Prostate gland (tissue), 2 donors: ENCODE results near the gene PATE1. TPM values are rescaled to one million over a fixed set of nuclear protein-coding genes. Genes with fewer than 3 reads are reported as not detected.

ENCODE experiments used
- DNase-seq: peaks from one replicate; pipeline ENCODE4 v3.0.0-alpha.2; 2019; ENCODE audit warnings: low spot score
- H3K27ac ChIP-seq, 2 donors: fragments of 200-600 bp; sonication (generic); 2 replicates each; pipeline ENCODE4 v1.5.1; 2017 to 2019
- H3K27me3 ChIP-seq: fragments of 200-600 bp; sonication (generic); replicated peaks from 2 replicates; pipeline ENCODE4 v1.5.1; 2019; ENCODE audit not compliant: insufficient read depth
- H3K36me3 ChIP-seq, 2 donors: fragments of 200-600 bp; sonication (generic); 1 replicate in 1 of 2; 2 replicates in 1 of 2; pipeline versions ENCODE4 v1.5.1 to v1.8.1; 2017 to 2019
- H3K4me1 ChIP-seq: fragments of 200-600 bp; sonication (generic); replicated peaks from 2 replicates; pipeline ENCODE4 v1.5.1; 2019
- H3K4me3 ChIP-seq, 2 donors: fragments of 200-600 bp; sonication (generic); 2 replicates each; pipeline ENCODE4 v1.5.1; 2017 to 2019
- H3K9me3 ChIP-seq: fragments of 200-600 bp; sonication (generic); 2 replicates; pipeline ENCODE4 v1.5.1; 2017
- POLR2A ChIP-seq: fragments of 450-650 bp; IDR thresholded peaks from one replicate; pipeline ENCODE4 v1.6.1; 2016; ENCODE audit warnings: antibody characterized with exemption, mild to moderate bottlenecking
- POLR2AphosphoS5 ChIP-seq: sonication (generic); formaldehyde crosslinking; IDR thresholded peaks from one replicate; pipeline ENCODE4 v1.6.1; 2017; ENCODE audit warnings: antibody characterized with exemption
- WGBS: methylation state at CpG from one replicate; pipeline ENCODE4 v1.1.5; 2018; 5-methylcytosine and 5-hydroxymethylcytosine counted together
- intact Hi-C: fragments of 100-400 bp; cut with DNase I; formaldehyde crosslinking; loops from one replicate; pipeline ENCODE4 v1.14.2; 2022
- total RNA-seq, 2 donors: library from RNA; depleted of rRNA; stranded (reverse); fragments of >200 nt; gene quantifications; one replicate each; pipeline ENCODE4 v1.1.0, GENCODE V29; 2016
- TF ChIP-seq, protein P1 (sequence below), 4 experiments: fragments of 200-600 bp in 2 of 4; fragments of 450-650 bp in 2 of 4; sonication (generic) in 2 of 4; IDR thresholded peaks; 1 replicate in 3 of 4; 2 replicates in 1 of 4; pipeline ENCODE4 v1.5.1; 2016 to 2019; ENCODE audit warnings: antibody characterized with exemption in 4 of 4, mild to moderate bottlenecking in 2 of 4, moderate library complexity in 2 of 4

Gene PATE1
- total RNA-seq, 2 donors from 2014 or later = 3.5 TPM; not detected in 1

DNA sequence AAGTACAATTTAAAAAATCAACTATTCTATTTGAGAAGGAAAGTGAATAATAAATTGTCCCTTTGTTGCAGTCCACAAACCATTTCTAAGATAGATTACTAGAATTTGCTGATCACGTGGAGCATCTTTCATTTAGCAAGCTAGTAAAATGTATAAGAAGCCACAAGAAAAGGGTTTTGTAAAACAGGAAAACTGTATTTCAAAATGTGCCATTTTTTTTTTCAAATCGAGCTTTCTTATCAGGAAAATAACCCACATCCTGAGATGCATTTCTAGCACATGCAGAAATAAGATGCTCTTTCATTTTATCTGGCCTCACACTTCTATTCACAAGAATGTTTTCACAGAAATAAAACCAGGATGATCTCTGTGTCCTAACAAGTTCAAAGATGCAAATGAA lies 38.6 kb downstream of the PATE1 start:
- TF ChIP-seq, protein P1, sequence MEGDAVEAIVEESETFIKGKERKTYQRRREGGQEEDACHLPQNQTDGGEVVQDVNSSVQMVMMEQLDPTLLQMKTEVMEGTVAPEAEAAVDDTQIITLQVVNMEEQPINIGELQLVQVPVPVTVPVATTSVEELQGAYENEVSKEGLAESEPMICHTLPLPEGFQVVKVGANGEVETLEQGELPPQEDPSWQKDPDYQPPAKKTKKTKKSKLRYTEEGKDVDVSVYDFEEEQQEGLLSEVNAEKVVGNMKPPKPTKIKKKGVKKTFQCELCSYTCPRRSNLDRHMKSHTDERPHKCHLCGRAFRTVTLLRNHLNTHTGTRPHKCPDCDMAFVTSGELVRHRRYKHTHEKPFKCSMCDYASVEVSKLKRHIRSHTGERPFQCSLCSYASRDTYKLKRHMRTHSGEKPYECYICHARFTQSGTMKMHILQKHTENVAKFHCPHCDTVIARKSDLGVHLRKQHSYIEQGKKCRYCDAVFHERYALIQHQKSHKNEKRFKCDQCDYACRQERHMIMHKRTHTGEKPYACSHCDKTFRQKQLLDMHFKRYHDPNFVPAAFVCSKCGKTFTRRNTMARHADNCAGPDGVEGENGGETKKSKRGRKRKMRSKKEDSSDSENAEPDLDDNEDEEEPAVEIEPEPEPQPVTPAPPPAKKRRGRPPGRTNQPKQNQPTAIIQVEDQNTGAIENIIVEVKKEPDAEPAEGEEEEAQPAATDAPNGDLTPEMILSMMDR (IDR thresholded peaks at IDR 0.05) = no peak
- no peak for TF ChIP-seq POLR2A
- no peak for TF ChIP-seq POLR2AphosphoS5
- intact Hi-C loops = no loop called here
- no peak overlapping the region for H3K27ac ChIP-seq
- no peaks in the 10 kb centered on the region for H3K36me3 ChIP-seq
- no peaks in the 10 kb centered on the region for H3K27me3 ChIP-seq
- H3K4me3 ChIP-seq = no peak overlapping the region
- no peaks in the 10 kb centered on the region for H3K9me3 ChIP-seq
- DNase-seq = no peak
- H3K4me1 ChIP-seq = no peaks in the 10 kb centered on the region
- 61% methylated on average over 2 of the region's 2 CpGs for WGBS

DNA sequence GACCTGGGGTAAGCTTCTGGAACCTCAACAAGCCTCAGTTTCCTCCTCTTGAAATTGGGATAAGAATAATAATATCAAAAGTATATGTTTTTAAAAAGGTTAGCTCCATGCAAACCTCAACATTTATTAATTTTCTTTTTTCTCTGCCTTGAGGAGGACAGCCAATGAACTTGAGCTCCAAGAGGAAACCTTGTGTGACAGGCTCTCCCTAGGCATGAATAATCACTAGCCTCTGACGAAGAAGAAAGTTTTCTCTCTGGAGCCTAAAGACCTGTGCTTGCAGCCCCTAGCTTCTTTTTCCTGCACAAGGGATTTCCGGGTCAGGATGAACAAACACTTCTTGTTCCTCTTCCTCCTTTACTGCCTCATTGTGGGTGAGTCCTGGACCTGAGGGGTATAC lies 41.7 kb downstream of the PATE1 start, which contains the start of gene PATE3:
Gene PATE3 (plus strand): TSS at position 301 of the 400 bp plus-strand sequence. CDS start 25 bp downstream, at position 326.
- H3K27me3 ChIP-seq = no peaks in the 10 kb centered on the region
- no peaks in the 10 kb centered on the region for H3K4me1 ChIP-seq
- intact Hi-C loops = no loop called here
- TF ChIP-seq, protein P1 (IDR thresholded peaks at IDR 0.05) = no peak
- TF ChIP-seq POLR2AphosphoS5 (no peak), POLR2A (no peak)
- no peak within 1 kb of the TSS for H3K27ac ChIP-seq
- no peaks in the 10 kb centered on the region for H3K9me3 ChIP-seq
- no peak within 1 kb of the TSS for H3K4me3 ChIP-seq
- DNase-seq = no peak
- no peaks in the 10 kb centered on the region for H3K36me3 ChIP-seq
- 44% methylated on average over 2 of the region's 2 CpGs for WGBS

DNA sequence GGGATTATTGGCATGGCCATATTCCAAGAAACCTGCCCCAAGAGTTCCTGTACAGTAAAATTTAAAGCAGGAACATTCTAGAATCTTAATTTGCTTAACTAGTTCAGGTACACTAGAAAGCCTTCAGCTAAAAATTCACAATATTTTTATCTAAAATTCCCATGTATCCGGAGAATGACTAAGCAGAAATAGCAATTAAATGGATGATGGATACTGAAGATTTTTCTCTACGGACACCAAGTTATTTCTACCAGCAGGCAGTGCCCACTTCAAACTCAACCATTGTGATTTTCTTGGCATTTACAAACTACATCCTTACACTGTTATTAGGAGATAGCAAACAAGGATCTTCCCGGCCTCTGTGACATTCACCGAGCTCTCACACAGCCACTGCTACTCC lies 44.7 kb downstream of the PATE1 start:
- intact Hi-C loops = no loop called here
- TF ChIP-seq, protein P1 (IDR thresholded peaks at IDR 0.05) = no peak
- TF ChIP-seq POLR2AphosphoS5 = no peak
- no peak for TF ChIP-seq POLR2A

DNA sequence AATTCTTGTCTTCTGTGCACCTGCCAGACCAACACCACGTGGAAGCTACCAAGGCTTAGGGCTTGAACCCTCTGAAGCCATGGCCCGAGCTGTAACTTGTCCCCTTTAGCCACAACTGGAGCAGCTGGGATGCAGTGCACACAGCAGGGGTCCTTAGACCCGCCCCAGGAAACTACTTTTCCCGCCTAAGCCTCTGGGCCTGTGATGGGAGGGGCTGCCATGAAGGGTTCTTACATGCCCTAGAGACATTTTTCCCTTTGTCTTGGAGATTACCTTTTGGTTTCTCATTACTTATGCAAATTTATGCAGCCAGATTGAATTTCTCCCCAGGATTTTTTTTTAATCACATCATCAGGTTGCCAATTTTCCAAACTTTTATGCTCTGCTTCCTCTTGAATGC lies 51.6 kb downstream of the PATE1 start:
- Histone ChIP-seq H3K27ac (no peak overlapping the region), H3K36me3 (no peaks in the 10 kb centered on the region), H3K9me3 (no peaks in the 10 kb centered on the region), H3K4me1 (no peaks in the 10 kb centered on the region), H3K4me3 (no peak overlapping the region), H3K27me3 (no peaks in the 10 kb centered on the region)
- intact Hi-C loops = no loop called here
- TF ChIP-seq POLR2AphosphoS5 (no peak), POLR2A (no peak)
- TF ChIP-seq, protein P1 (IDR thresholded peaks at IDR 0.05) = no peak
- DNase-seq = no peak
- 48% methylated on average over 4 of the region's 4 CpGs for WGBS

More for the DNA sequence above, 44.7 kb downstream of the PATE1 start:
- Histone ChIP-seq H3K27me3 (no peaks in the 10 kb centered on the region), H3K9me3 (no peaks in the 10 kb centered on the region), H3K36me3 (no peaks in the 10 kb centered on the region), H3K27ac (no peak overlapping the region), H3K4me3 (no peak overlapping the region), H3K4me1 (no peaks in the 10 kb centered on the region)
- DNase-seq = no peak
- 90% methylated on average over 4 of the region's 4 CpGs for WGBS

Other genes with a start within 250 kb of the PATE1 start
- gene EI24, start 176.8 kb upstream of the PATE1 start, total RNA-seq = 100 to 1,000 TPM in 1 of 2 donors, 10 to 100 TPM in 1; 41.4 to 118 TPM
- gene STT3A, start 153.4 kb upstream of the PATE1 start, total RNA-seq = 100 to 1,000 TPM in 1 of 2 donors, 10 to 100 TPM in 1; 90.1 to 124 TPM
- gene CHEK1, start 121.1 kb upstream of the PATE1 start, total RNA-seq = 10 to 100 TPM in 1 of 2 donors, 1 to 10 TPM in 1; 3.2 to 20.3 TPM
- 10 to 100 TPM in 1 of 2 donors, not detected in 1; 10.8 TPM for gene ACRV1, start 65.4 kb upstream of the PATE1 start, total RNA-seq
- not detected for gene PATE2, start 32.5 kb downstream of the PATE1 start, total RNA-seq
- gene PATE3, start 41.8 kb downstream of the PATE1 start, total RNA-seq = not detected
- 1 to 10 TPM in 1 of 2 donors, not detected in 1; 3.1 TPM for gene PATE4, start 87.0 kb downstream of the PATE1 start, total RNA-seq
- 1 to 10 TPM; 4.4 to 6.5 TPM for gene HYLS1, start 141.4 kb downstream of the PATE1 start, total RNA-seq
- gene PUS3, start 156.9 kb downstream of the PATE1 start, total RNA-seq = 10 to 100 TPM in 1 of 2 donors, 1 to 10 TPM in 1; 8.3 to 11.8 TPM
- 1 to 10 TPM in 1 of 2 donors, not detected in 1; 9.5 TPM for gene DDX25, start 158.2 kb downstream of the PATE1 start, total RNA-seq
- gene VSIG10L2, start 199.8 kb downstream of the PATE1 start, total RNA-seq = 1 to 10 TPM in 1 of 2 donors, under 1 TPM in 1; 0.14 to 1.3 TPM